ENCODE data around the gene PPP1R3F. TPM values are rescaled to one million over a fixed set of nuclear protein-coding genes. Genes with fewer than 3 reads are reported as not detected.

PPP1R3F gene
- total RNA-seq, 2 experiments from 2014 or later, result 4.8 to 5.4 TPM

GRCh38 chrX:49257846-49258748 lies 11.5 kb upstream of the PPP1R3F start:
- intact Hi-C loops (cut with micrococcal nuclease), result no loop called here
- ChIA-PET CTCF (interaction anchor here (1.8 kb wide), 1 partner anchor 65 kb away, joined by 4 read pairs; no protein-coding TSS in a partner anchor), POLR2A (interaction anchor here (1.2 to 1.5 kb wide), 2 partner anchors 9 to 10 kb away, joined by 5 to 8 read pairs; no protein-coding TSS in a partner anchor)
- Mint-ChIP-seq H3K27ac (peak overlapping the region; percentile 52), H3K9me3 (no peaks in the 10 kb centered on the region), H3K4me1 (ENCODE audit: low read depth) (peaks cover 48% of the 10 kb centered on the region), H3K36me3 (ENCODE audit: low read depth) (peaks cover 17% of the 10 kb centered on the region), H3K27me3 (no peaks in the 10 kb centered on the region), H3K4me3 (peak overlapping the region; percentile 29)
- DNase-seq, result peak; percentile 56
- peak; percentile 47 for ATAC-seq
- TF ChIP-seq, protein P1, sequence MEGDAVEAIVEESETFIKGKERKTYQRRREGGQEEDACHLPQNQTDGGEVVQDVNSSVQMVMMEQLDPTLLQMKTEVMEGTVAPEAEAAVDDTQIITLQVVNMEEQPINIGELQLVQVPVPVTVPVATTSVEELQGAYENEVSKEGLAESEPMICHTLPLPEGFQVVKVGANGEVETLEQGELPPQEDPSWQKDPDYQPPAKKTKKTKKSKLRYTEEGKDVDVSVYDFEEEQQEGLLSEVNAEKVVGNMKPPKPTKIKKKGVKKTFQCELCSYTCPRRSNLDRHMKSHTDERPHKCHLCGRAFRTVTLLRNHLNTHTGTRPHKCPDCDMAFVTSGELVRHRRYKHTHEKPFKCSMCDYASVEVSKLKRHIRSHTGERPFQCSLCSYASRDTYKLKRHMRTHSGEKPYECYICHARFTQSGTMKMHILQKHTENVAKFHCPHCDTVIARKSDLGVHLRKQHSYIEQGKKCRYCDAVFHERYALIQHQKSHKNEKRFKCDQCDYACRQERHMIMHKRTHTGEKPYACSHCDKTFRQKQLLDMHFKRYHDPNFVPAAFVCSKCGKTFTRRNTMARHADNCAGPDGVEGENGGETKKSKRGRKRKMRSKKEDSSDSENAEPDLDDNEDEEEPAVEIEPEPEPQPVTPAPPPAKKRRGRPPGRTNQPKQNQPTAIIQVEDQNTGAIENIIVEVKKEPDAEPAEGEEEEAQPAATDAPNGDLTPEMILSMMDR (IDR thresholded peaks at IDR 0.05), result no peak

DNA sequence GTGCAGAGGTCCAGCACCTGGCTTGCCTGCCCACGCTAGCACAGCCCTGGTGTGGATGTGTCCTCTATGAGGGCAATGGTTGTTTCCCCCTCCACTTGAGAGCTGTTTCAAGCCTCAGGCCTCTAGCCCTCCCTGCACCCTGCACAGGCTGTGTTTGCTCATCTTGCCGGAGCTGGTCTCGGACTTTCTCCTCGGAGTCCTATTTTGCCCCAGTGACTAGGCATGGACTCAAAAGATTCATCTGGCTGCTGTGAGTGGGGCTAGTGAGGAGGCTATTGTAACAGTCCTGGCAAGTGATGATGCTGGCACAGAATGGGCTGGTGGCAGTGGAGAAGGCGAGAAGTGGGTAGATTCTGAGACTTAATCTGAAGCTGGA lies 10.9 kb upstream of the PPP1R3F start:
- H3K27me3 Mint-ChIP-seq, result no peaks in the 10 kb centered on the region
- ChIA-PET CTCF (interaction anchor here (1.8 kb wide), 1 partner anchor 66 kb away, joined by 4 read pairs; no protein-coding TSS in a partner anchor), POLR2A (interaction anchor here (1.2 to 1.5 kb wide), 2 partner anchors 9 to 10 kb away, joined by 5 to 8 read pairs; no protein-coding TSS in a partner anchor)
- H3K27ac Mint-ChIP-seq, result no peak overlapping the region
- H3K9me3 Mint-ChIP-seq, result no peaks in the 10 kb centered on the region
- DNase-seq (no peak), ATAC-seq (no peak)
- peaks cover 17% of the 10 kb centered on the region for H3K36me3 Mint-ChIP-seq (ENCODE audit: low read depth)
- intact Hi-C loops (cut with micrococcal nuclease), result no loop called here
- peaks cover 50% of the 10 kb centered on the region for H3K4me1 Mint-ChIP-seq (ENCODE audit: low read depth)
- peak overlapping the region; percentile 11 for H3K4me3 Mint-ChIP-seq
- TF ChIP-seq, protein P1 (IDR thresholded peaks at IDR 0.05), result no peak

DNA sequence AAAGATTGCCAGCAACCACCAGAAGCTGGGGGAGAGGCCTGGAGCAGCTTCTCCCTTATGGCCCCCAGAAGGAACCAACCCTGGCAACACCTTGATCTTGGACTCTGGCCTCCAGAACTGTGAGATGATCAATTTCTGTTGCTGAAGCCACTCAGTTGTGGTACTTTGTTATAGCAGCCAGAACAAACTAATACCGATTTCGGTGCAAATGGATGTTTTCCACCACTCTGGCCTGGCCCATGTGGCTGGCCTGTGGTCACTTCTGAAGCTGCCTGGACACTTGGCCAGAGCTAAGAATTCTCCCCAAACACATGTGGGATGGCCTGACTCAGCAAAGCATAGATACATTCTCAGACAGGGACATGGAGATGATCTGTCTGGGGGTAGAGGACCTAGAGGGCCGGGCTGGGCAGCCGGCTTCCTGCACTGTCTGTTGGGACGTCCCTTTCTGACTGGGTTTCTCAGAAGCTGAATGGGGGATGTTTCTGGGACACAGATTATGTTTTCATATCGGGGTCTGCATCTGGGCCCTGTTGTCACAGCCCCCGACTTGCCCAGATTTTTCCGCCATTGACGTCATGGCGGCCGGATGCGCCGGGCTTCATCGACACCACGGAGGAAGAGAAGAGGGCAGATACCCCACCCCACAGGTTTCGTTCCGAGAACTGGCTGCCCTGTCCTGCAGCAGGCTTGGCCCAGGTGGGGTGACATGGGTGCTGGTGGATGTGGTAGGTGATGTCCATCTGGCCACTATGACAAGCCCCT lies 9.2 kb upstream of the PPP1R3F start:
- peak overlapping the region; percentile 18 for H3K4me3 Mint-ChIP-seq

DNA sequence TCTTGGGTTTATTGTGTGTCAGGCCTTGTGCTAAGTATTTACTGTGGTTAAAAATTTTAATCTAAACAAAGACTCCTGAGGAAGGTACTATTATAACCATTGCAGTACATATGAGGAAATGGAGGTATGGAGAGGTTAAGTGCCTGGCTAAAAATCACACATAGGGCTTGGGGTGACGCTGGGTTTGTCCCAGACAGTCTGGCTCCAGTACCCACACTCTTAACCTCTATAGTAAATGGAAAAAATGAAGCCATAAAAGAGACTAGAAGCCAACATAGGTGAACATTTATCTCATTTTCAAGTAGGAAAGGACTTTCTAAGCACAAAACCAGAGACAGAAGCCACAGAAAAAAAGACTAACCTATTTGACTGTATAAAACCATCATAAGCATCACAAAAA lies 7.0 kb upstream of the PPP1R3F start:
- ChIA-PET CTCF (interaction anchor here (1.8 kb wide), 1 partner anchor 10 kb away, joined by 4 read pairs; no protein-coding TSS in a partner anchor), POLR2A (interaction anchor here (1.2 to 2.1 kb wide), 5 partner anchors 8 to 62 kb away, joined by 3 to 11 read pairs (median 4); no protein-coding TSS in a partner anchor)
- peak overlapping the region; percentile 63 for H3K27ac Mint-ChIP-seq
- TF ChIP-seq, protein P1 (IDR thresholded peaks at IDR 0.05), result no peak
- H3K36me3 Mint-ChIP-seq (ENCODE audit: low read depth), result peaks cover 18% of the 10 kb centered on the region
- ATAC-seq (peak; percentile 65), DNase-seq (peak; percentile 37)
- intact Hi-C loops (cut with micrococcal nuclease), result no loop called here
- H3K27me3 Mint-ChIP-seq, result no peaks in the 10 kb centered on the region
- H3K4me3 Mint-ChIP-seq, result peak overlapping the region; percentile 77
- no peaks in the 10 kb centered on the region for H3K9me3 Mint-ChIP-seq
- peaks cover 58% of the 10 kb centered on the region for H3K4me1 Mint-ChIP-seq (ENCODE audit: low read depth)

More for the DNA sequence above, 9.2 kb upstream of the PPP1R3F start:
- ChIA-PET POLR2A (interaction anchor here (0.6 to 2.2 kb wide), 3 partner anchors 9 to 46 kb away, joined by 3 to 5 read pairs (median 5); no protein-coding TSS in a partner anchor), CTCF (no interaction called here)
- TF ChIP-seq, protein P1 (IDR thresholded peaks at IDR 0.05), result no peak
- intact Hi-C loops (cut with micrococcal nuclease), result no loop called here
- no peaks in the 10 kb centered on the region for H3K27me3 Mint-ChIP-seq
- peaks cover 20% of the 10 kb centered on the region for H3K36me3 Mint-ChIP-seq (ENCODE audit: low read depth)
- H3K9me3 Mint-ChIP-seq, result no peaks in the 10 kb centered on the region
- no peak for DNase-seq
- no peak for ATAC-seq
- H3K27ac Mint-ChIP-seq, result no peak overlapping the region
- peaks cover 65% of the 10 kb centered on the region for H3K4me1 Mint-ChIP-seq (ENCODE audit: low read depth)

Data from activated CD8-positive, alpha-beta T cell treated with anti-CD3 and anti-CD28 coated beads for 36 hours (primary cell).